H1 (cell line): ENCODE results near the gene MMP24OS. TPM values are rescaled to one million over a fixed set of nuclear protein-coding genes. Genes with fewer than 3 reads are reported as not detected.

Experiments used
- CHD2 ChIP-seq: IDR thresholded peaks from 2 replicates; pipeline ENCODE4 v1.6.1; 2012; ENCODE audit warnings: low read length, improper control_type of control experiment
- CREB1 ChIP-seq: IDR thresholded peaks from 2 replicates; pipeline ENCODE4 v1.6.1; 2012; ENCODE audit warnings: inconsistent platforms
- GTF2F1 ChIP-seq: IDR thresholded peaks from 2 replicates; pipeline ENCODE4 v1.6.1; 2012; ENCODE audit warnings: low read depth, low read length, improper control_type of control experiment, borderline replicate concordance
- MAFK ChIP-seq: IDR thresholded peaks from 2 replicates; pipeline ENCODE4 v1.6.1; 2012; ENCODE audit warnings: low read depth, mild to moderate bottlenecking, improper control_type of control experiment, low read length
- MAX ChIP-seq: IDR thresholded peaks from 2 replicates; pipeline ENCODE4 v1.6.1; 2012; ENCODE audit warnings: inconsistent platforms
- NANOG ChIP-seq: IDR thresholded peaks from 2 replicates; pipeline ENCODE4 v1.6.1; 2011; ENCODE audit warnings: low read length, low read depth, mild to moderate bottlenecking, inconsistent platforms; ENCODE audit not compliant: insufficient read depth, poor library complexity, severe bottlenecking
- RBBP5 ChIP-seq: IDR thresholded peaks from 2 replicates; pipeline ENCODE4 v1.7.1; 2012; ENCODE audit warnings: low read depth, mild to moderate bottlenecking, inconsistent platforms, low read length, moderate library complexity, borderline replicate concordance
- TAF7 ChIP-seq: optimal IDR thresholded peaks from 2 replicates; pipeline ENCODE3; 2011; ENCODE audit warnings: low read depth, mild to moderate bottlenecking, inconsistent platforms, low read length, moderate library complexity, borderline replicate concordance
- TBP ChIP-seq: IDR thresholded peaks from 2 replicates; pipeline ENCODE4 v1.6.1; 2011; ENCODE audit warnings: low read depth, low read length, improper control_type of control experiment
- YY1 ChIP-seq: IDR thresholded peaks from 2 replicates; pipeline ENCODE4 v1.6.1; 2011; ENCODE audit warnings: low read depth, mild to moderate bottlenecking, low read length
- polyA plus RNA-seq, 7 experiments: library from polyadenylated mRNA; depleted of rRNA in 3 of 7; stranded (reverse) in 5 of 7; unstranded in 2 of 7; fragments of >200 nt in 5 of 7; fragments of 200-250 nt in 2 of 7; gene quantifications; 1 replicate in 5 of 7; 2 replicates in 1 of 7; 4 replicates in 1 of 7; pipeline versions ENCODE4 v1.2.1 to v1.2.3, GENCODE V29; 2011 to 2013; ENCODE audit warnings: missing spikeins in 2 of 7, mixed read lengths in 2 of 7
- total RNA-seq: library from RNA; stranded (reverse); fragmentation: NEBNext Ultra II Directional; extraction: Animal tissue kit (Norgen Biotek cat#: 25700); gene quantifications from 2 replicates; pipeline ENCODE4 v1.2.1, GENCODE V29; 2021

The MMP24OS gene
- total and polyA plus RNA-seq, 2 of the 8 experiments (the other 6 are each of a cell fraction or from before 2014, with no cell fraction given): 19.0 to 21.3 TPM

- TF ChIP-seq RBBP5 (no peak), MAFK (no peak), CREB1 (no peak), GTF2F1 (no peak), YY1 (no peak), TBP (no peak), TAF7 (no peak), CHD2 (no peak), MAX (no peak), NANOG (no peak)
Observed at GRCh38 chr20:35267092-35267491, 10.8 kb downstream of the MMP24OS start (continued).
